Measurements from ENCODE around the gene FGF3. TPM values are rescaled to one million over a fixed set of nuclear protein-coding genes. Genes with fewer than 3 reads are reported as not detected.
A peak's percentile ranks its signal among the peaks of the same experiment; 100 is the strongest.

The FGF3 gene
- total RNA-seq, 1 donor from 2014 or later: not detected

DNA sequence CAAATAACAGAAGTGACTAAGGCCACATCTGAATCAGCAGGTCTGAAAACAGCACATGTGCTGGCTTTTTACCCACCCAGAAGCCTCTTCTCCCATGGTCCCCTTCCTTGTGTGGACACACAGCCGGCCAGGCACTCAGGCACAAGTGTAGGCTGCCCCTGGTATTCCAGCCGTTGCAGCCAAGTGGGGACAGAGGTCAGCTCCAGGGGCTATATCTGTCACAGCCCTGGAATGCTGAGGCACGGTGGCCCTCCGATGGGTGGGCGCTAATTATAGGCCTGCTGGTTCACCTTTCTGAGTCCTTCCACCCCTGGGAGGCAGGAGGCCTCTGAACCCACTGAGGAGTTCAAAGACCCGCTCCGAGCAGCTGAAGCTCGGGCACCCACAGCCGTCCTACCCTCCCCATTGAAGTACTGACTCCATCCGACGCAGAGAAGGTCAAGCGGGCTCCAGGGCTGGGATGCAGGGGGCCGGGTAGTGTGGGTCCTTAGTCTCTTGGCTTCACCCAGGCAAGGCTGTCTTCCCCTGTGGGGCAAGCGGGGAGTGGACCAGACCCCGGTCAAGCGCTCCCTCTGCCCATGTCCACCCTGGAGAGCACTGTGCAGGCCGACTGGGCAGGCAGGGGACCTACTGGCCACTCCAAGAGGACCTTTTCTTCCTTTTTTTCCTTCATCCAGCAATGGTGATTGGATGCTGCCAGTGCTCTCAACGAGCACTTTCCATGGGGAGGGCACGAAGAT, 14.3 kb downstream of the FGF3 start:
- no peak for DNase-seq (ENCODE audit: low read depth in 2 of 2)

DNA sequence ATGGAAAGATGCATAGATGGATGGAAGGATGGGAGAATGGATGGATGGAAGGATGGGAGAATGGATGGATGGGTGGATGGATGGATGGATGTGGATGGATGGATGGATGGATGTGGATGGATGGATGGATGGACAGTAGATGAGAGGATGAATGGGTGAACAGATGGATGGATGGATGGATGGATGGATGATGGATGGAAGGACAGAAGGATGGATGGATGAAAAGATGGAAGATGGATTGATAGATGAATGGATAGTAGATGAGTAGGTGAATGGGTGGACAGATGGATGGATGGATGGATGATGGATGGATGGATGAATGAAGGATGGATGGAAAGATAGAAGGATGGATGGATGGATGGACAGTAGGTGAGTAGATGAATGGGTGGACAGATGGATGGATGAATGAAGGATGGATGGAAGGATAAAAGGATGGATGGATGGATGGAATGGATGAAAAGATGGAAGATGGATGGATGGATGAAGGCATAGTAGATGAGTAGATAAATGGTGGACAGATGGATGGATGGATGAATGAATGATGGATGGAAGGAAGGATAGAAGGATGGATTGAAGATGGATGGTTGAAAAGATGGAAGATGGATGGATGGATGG, 15.5 kb downstream of the FGF3 start:
- DNase-seq (ENCODE audit: low read depth in 2 of 2): no peak

DNA sequence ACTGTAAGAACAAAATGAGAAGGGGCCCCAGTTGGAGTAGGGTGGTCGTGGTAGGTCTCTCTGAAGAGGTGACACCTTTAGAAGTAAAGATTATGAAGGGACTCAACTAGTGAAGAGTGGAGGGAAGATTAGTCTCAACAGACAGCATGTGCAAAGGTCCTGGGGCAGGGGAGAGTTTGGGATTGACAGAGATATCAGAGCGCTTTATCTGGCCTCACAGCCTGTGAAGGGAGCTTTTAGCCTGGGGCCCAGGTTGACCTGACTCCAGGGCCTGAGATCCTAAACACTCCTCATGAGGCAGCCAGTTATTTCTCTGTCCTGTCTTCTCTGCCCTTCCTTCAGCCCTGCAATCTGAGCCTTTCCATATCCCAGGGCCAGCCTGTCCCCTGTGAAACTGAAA, 16.2 kb downstream of the FGF3 start:
- no peak for DNase-seq (ENCODE audit: low read depth in 2 of 2)

DNA sequence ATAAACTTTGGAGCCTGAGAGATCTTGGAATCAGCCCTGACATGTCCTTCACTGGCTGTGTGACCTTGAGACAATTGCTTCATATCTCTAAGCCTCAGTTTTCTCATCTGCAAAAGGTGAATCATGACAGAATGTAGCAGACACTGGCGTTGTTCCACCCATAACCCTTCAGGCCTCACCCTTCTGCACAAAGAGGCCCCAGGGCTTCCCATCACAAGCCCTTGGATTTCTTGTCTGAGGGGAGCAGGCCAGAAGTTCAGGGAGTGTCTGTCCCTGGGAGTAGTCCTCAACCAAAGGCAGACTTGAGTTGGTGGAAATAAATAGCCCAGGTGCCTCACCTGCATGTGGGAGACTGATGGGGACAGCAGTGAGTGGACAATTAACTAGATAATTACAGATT, 16.6 kb downstream of the FGF3 start:
- no peak for DNase-seq (ENCODE audit: low read depth in 2 of 2)

DNA sequence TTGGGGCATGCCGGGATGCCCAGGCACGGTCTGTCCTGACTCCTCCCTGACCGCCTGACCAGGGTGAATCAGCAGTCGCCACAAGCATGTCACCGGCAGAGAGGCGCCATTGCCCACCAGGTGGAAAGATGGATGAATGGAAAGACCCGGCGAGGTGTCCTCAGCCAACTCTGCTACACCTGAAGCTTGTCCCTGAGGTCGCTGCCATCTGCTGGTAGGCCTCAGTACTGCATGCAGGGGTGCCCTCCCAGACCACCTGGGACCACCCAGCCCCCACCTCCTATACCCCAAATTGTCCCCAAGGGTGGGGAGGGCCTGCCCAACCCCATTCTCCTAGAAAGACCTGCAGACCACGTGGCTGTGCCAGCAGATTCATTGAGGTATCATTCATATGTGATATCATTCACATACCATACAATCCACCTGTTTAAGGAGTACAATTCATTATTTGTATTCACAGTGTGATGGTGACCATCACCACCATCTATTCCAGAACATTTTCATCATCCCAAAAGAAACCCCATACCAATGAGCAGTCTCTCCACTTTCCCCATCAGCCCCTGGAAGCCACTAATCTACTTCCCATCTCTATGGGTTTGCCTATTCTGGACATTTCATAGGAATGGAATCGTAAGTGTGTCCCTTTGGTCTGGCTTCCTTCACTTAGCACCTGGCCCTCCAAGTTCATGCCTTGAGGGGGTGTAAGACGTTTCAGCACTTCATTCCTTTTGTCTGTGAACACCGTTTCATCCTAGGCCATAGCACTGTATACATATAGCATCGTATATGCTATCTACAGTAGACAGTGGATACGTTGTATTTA, 17.5 kb downstream of the FGF3 start:
- peak; percentile 11 to 52 for DNase-seq (ENCODE audit: low read depth in 2 of 2)

DNA sequence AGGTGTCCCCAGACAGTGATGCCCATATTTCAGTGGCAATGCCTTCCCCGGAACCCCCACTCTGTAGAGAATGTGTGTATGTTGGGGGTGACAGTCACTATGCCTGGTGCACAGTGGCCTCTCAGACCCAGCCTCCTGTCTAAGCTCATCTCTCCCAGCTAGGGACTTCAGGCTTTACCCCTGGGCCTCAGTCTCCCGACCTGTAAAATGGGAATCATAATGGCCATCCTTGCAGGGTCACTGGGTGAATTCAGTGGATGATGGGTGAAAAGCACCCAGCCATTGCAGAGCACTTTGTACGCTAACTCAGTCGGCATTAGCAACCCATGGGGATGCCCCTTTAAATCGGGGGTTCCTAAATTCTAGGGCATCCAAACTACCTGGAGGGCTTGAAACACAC, 18.9 kb downstream of the FGF3 start:
- no peak for DNase-seq (ENCODE audit: low read depth in 2 of 2)

DNA sequence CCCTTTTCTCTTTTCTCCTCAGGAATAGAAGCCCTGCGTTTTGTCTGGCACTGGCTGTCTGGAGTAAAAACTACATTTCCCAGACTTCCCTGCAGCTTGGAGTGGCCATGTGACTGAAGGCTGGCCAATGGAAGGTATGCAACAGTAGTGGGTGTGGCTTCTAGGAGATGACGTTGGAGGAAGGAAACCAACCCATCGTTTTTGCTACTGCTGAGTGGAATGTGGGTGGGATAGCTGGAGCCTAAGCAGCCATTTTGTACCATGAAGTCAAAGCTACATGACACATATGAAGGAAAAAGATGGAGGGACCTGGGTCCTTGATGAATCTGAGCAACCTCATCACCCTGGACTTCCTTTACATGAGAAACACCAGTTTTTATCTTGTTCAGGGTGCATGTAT, 19.6 kb downstream of the FGF3 start:
- peak; percentile 23 to 31 for DNase-seq (ENCODE audit: low read depth in 2 of 2)

DNA sequence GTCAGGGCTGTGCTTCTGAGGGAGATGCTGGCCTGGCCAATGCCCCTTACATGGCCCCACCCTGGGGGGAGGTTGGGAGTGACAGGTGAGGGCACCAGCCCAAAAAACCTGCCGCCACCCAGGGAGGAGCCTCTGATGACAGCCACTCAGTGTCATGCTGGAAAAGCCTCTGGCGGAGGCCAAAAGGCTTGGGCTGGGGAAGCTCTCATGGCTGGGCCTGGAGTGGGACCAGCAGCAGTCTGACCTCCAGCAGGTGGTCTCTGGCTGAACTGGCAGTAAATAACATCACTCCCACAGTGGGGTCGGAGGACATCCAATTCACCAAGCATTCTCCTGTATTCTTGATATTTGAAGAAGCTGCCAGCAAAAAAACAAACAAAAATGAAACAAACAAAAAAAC, 20.1 kb downstream of the FGF3 start:
- DNase-seq (ENCODE audit: low read depth in 2 of 2): no peak

DNA sequence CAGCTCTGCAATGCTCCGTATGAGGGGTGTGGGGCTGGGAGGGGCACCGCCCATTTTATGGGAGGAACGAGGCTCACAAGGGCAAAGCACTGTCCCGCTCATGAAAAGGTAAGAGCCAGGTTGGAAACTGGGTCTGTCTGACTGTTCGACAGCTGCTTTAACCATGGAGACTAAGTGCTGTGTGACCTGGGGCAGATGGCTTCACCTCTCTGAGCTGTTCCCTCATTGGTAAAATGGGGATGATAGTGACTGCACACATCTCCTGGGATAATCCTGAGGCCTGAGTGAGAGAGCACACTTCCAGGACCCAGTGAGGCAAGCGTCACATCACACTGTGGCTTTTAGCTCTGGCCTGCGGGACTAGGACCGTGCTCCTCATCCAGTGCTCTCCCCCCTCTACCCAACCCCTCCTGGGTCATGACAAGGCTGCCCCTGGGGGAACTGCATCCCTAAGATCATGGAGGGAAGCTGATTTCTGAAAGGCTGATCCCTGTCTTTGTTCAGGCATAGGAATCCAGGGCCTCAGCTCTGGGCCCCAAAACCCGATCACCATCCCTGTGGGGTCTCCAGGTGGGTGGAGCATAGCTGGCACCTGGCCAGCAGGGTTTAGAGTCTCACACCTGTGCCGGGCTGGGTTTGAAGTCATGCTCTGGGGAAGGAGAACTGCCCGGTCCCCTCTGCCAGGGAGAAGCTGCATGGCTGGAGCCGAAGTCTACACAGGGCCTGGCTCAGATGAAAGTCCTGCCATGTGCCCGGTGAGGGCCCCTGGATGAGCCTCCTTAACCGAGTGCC, 21.3 kb downstream of the FGF3 start:
- DNase-seq (ENCODE audit: low read depth in 2 of 2): no peak

DNA sequence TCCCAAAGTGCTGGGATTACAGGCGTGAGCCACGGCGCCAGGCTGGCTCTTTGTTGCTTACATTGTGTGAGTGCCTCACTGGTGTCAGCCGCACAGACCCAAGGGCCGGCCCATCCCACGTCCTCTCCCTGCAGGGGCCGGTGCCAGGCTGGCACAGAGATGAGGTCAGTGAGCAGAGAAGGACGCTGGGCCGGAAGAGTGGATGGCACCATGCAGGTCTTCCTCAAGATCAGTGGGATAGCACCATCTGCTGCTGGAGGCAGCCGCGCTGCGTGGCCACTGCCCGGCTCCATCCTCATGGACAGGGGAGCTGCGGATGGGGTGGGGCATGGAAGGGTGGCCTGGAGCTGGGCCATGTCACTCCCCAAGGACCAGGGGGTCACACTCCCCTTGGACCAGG, 22.1 kb downstream of the FGF3 start:
- DNase-seq (ENCODE audit: low read depth in 2 of 2): no peak

DNA sequence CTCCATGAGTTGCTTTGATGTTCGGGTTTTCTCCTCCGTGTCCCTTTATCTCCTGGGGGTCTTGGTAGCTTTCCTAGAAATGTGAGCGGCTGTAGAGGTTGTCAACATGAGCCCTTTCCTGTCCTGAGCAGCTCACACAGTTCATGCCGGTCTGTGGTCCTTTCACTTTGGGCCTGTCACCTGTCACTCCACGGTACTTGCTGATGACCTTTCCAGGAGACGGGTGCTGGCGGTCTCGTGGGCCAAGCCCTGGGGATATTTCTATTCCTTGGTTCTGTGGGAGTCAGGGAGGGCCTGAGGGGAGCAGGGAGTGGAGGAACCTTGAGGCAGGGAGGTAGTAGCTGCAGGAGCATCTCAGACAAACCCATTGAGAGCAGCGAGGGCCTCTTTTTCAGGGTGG, 23.2 kb downstream of the FGF3 start:
- DNase-seq (ENCODE audit: low read depth in 2 of 2): no peak

DNA sequence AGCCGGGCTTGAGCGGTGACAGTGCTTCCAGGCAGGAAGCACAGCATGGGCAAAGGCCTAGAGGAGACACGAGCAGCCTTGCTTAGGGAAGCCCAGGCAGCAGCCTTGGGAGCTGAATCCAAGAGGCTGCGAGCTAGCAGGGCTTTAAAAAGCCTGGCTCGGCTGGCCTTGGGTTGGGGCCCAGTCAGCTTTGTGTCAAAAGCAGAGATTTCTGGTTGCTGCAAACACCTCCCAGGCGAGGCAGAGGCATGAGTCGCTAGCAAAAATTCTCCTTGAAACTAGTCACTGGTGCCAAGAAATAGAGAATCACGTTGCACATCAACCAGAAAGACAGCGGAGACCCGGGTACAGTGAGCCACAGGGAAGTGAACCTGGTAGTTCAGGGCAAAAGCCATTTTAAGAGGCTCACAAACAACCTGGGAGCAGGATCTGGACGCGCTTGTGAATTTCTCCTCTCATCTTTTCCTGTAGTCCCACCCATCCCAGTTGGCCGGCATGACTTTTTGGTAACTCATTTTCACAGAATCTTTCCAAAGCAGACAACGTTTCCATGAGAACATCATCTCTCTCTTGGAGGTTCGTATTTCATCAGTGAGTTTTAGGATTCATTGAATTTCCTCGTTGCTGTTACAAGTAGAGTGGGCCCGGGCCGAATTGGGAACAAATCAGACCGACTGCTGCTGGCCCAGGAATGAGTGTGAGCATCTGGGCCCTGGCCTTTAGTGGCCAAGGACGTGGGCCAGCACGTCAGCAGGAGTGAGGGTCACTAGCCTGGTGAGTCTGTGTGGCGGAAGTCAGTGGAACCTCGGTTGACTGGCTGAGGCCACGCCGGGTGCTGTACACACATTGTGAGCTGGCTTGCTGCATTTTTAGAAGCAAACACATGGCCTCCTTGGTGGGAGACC, 27.7 kb downstream of the FGF3 start:
- DNase-seq (ENCODE audit: low read depth in 2 of 2): no peak

DNA sequence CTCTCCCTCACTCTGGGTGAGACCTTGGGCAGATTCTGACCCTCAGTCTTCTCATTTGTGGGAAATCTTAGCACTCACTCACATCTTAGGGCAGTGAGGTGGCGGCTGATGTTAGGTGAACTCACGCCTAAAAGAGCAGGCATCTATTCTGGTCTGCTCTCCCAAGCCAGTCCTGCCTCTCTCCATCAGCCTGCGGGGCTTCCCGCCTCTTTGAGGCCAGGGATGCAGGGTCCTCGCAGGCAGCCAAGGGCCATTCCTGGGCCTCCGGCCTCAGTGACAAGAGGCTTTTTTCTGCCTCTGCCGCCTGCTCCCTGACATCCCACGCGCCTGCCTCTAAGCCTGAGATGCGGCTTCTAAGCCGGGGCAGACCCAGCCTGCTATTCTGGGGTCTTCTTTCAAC, 30.3 kb downstream of the FGF3 start:
- no peak for DNase-seq (ENCODE audit: low read depth in 2 of 2)

DNA sequence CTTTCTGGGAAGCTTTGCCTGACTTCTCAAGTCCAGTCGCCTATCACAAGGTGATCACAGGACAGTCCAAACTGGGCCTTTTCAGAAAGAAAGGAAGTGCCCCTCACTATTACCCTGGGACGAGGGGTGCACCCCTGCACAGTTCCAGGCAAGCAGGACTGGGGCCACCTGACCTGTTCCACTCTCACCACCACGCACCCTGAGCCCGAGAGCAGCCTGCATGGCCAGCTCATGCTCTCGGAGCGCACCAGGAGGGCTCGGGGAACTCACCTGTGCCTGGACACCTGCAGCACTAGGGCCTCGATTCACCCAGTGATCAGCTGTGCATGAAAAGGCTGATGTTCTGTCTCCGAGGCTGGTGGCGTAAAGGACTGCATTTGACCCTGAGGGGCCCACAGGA, 31.3 kb downstream of the FGF3 start:
- no peak for DNase-seq (ENCODE audit: low read depth in 2 of 2)

DNA sequence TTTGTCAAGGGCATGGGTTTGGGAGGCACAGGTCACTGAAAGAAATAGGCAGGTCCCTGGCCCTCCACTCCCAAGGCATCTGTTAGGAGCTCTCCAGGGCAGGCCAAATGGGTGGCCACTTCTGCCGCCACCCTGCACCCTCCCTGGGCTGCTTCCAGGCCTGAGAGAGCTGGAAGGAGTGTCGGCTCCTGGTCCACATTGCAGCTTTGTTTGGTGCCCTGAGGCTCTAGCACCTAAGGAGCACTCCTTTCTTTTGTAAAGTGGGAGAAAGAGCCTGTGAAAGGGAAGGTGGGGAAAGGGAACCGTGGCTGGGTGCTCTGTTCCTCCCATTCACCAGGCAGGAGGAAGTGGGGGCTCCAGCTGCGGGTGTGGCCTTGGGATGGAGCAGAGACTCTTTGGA, 31.8 kb downstream of the FGF3 start:
- DNase-seq (ENCODE audit: low read depth in 2 of 2): no peak

DNA sequence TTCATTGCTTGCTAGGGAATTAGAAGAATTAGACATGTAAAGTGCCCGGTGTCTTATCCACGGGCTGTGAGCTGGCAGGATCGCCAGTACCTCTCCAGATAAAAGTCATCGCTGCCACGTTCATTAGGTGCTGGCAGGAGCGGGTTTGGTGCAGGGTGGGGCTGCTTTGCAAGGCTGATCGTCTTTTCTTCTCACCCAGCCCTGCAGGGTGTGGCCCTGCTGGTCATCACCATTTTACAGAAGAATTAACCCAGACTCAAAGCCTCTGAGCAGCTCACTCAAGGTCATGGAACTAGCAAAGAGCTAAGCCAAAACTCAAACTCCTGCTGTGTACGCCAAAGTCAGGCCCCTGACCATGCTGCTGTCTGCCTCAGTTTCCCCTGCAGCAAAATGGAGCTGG, 38.0 kb downstream of the FGF3 start:
- DNase-seq (ENCODE audit: low read depth in 2 of 2): no peak

DNA sequence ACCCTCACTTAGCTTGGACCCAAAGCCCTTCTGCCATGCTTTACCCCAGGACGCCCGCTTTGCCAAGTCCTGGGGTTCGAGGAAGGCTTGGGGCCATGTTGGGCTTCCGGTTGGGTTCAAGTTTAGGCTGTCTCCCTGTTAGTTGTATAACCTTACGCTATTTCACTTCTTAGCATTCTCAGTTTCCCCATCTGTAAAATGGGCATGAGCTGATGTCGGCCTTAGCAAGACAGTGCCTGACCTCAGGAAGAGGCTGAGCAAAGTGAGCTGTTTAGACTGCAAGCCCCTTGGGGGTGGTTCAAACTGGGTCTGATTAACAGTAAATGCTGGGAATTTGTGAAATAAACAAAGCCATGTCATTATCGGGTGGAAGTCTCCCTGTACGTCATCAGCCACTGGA, 40.8 kb downstream of the FGF3 start:
- no peak for DNase-seq (ENCODE audit: low read depth in 2 of 2)

DNA sequence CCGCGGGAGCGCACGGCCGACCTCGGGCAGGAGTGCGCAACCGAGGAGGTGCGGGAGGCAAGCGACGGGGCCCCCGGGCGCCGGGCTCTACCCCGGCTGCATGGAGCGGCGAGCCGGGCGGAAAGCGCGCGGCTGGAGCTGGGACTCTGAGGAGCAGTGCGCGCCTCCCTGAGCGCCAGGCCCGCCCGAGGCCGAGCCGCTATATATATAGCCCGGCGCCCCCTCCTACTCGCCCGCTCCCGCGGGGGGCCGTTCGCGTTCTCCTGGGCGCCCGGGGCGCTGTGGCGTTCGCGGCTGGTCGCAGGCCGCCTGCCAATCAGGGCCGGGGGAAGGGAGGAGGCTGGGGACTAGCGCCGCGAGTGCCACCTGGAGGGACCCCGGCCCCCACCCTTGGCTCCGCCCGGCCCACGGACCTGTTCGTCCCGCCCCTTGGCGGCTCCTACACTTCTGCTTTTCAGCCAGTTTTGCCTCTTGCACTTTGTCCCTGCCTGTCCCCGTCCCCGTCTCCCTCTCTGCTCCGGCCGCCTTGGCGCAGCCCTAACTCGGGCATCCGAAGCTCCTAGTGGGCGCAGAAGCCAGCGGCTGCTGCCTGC, 44.0 kb downstream of the FGF3 start, which contains the start of gene FGF4:
TSS of gene FGF4 (minus strand) at position 179 of the 593 bp plus-strand sequence. CDS start 257 bp downstream, outside the sequence.
- no peak for DNase-seq (ENCODE audit: low read depth in 2 of 2)

DNA sequence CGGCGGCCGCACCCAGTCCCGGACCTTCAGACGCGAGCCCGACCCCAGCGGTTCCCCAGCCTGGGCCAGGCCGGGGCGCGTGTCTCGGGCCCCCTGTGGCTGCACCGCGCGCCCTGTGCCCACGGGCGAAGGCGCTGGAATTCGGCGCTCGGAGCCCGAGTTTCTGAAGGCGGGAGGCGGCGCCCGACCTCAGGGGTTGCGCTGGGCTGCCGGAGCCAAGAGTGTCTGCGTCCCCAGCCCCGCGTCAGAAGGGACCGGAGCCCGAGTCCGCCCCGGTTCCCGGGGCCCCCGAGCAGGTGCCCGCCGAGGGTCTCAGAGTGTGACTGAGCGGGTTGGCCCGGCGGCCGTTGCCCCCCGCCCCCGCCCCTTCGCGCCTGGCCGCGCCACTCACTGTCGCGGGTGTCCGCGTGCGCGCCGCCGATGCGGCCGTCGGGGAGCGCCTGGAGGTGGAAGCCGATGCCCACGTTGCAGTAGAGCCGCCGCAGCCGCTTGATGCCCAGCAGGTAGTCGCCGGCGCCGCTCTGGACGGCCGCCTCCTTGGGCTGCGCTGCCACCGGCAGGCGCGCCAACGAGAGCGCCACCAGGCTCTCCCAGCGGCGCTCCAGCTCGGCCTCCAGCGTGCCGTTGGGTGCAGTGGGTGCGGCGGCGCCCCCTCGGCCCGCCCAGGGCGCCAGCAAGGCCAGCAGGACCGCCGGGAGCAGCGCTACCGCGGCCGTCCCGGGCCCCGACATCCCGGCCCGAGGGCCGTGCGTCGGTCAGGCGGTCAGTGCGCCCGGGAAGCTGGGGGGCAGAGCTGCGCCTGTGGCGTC, 44.7 kb downstream of the FGF3 start:
- no peak for DNase-seq (ENCODE audit: low read depth in 2 of 2)
